T-cell (primary cell): Measurements from ENCODE around the gene HLCS. TPM values are rescaled to one million over a fixed set of nuclear protein-coding genes. Genes with fewer than 3 reads are reported as not detected.

Source experiments
- ATAC-seq, 4 experiments: fragments of 200-7000 bp in 3 of 4; fragments of 150-1000 bp in 1 of 4; cut with Tn5 transposase; replicated peaks in 1 of 4; 1 replicate in 3 of 4; 2 replicates in 1 of 4; pipeline ENCODE4 v1.10.0; 2021; ENCODE audit warnings: moderate library complexity in 3 of 4, mild to moderate bottlenecking in 2 of 4, moderate number of reproducible peaks in 1 of 4
- CTCF ChIA-PET, 2 donors: fragments of 300-600 bp; sonication (Branson Sonifier 250); formaldehyde crosslinking; loops; one replicate each; lab custom pipeline; 2022; ENCODE audit warnings: antibody characterized with exemption in 2 of 2; lab: Charles Lee
- POLR2A ChIA-PET, 2 donors: fragments of 300-600 bp; sonication (Branson Sonifier 250); formaldehyde crosslinking; loops; one replicate each; lab custom pipeline; 2022; ENCODE audit warnings: antibody characterized with exemption in 2 of 2; lab: Charles Lee
- DNase-seq, 35 experiments: peaks; one replicate each; pipeline versions ENCODE4 v3.0.0 to v3.0.0-alpha.2; 2013 to 2023
- H3K27ac ChIP-seq: one replicate; pipeline ENCODE4 v1.5.1; 2013; ENCODE audit warnings: low read length
- H3K27me3 ChIP-seq, 2 experiments: replicated peaks in 1 of 2; 1 replicate in 1 of 2; 2 replicates in 1 of 2; pipeline versions ENCODE4 v1.6.1 to v1.7.0; 2013; ENCODE audit warnings: low read length in 1 of 2, mixed read lengths in 1 of 2; ENCODE audit not compliant: control insufficient read depth in 2 of 2, insufficient read depth in 2 of 2; ENCODE audit errors: extremely low read depth in 1 of 2
- H3K36me3 ChIP-seq, 2 donors: 1 replicate in 1 of 2; 2 replicates in 1 of 2; pipeline versions ENCODE4 v1.6.1 to v1.7.0; 2013; ENCODE audit warnings: low read length in 1 of 2; ENCODE audit not compliant: control insufficient read depth in 2 of 2, insufficient read depth in 1 of 2; ENCODE audit errors: extremely low read depth in 1 of 2
- H3K4me1 ChIP-seq, 2 experiments: 1 replicate in 1 of 2; 2 replicates in 1 of 2; pipeline versions ENCODE4 v1.6.1 to v1.7.0; 2013; ENCODE audit warnings: low read length in 2 of 2, mixed read lengths in 1 of 2; ENCODE audit not compliant: insufficient read depth in 2 of 2, control insufficient read depth in 1 of 2; ENCODE audit errors: extremely low read depth in 1 of 2
- H3K4me3 ChIP-seq, 2 donors: 1 replicate in 1 of 2; 2 replicates in 1 of 2; pipeline versions ENCODE4 v1.5.1 to v1.7.0; 2013; ENCODE audit warnings: mild to moderate bottlenecking in 2 of 2, low read length in 1 of 2, moderate library complexity in 1 of 2; ENCODE audit not compliant: control insufficient read depth in 1 of 2; ENCODE audit errors: extremely low read depth in 1 of 2
- H3K9me3 ChIP-seq: 2 replicates; pipeline ENCODE4 v1.7.0; 2013
- H3K27ac Mint-ChIP-seq, 2 donors: one replicate each; pipeline ENCODE4 v1.8.0; 2020 to 2021; ENCODE audit warnings: mild to moderate bottlenecking in 2 of 2, mixed read lengths in 2 of 2
- H3K27me3 Mint-ChIP-seq, 2 donors: one replicate each; pipeline ENCODE4 v1.8.0; 2021 to 2022; ENCODE audit warnings: mixed read lengths in 2 of 2
- H3K36me3 Mint-ChIP-seq: one replicate; pipeline ENCODE4 v1.8.0; 2021; ENCODE audit warnings: mixed read lengths
- H3K4me1 Mint-ChIP-seq, 3 donors: one replicate each; pipeline ENCODE4 v1.8.0; 2020 to 2022; ENCODE audit warnings: mixed read lengths in 3 of 3, mild to moderate bottlenecking in 1 of 3
- H3K4me3 Mint-ChIP-seq, 3 donors: one replicate each; pipeline ENCODE4 v1.8.0; 2020 to 2022; ENCODE audit warnings: mild to moderate bottlenecking in 3 of 3, mixed read lengths in 3 of 3, moderate library complexity in 3 of 3
- H3K9me3 Mint-ChIP-seq, 3 donors: one replicate each; pipeline ENCODE4 v1.8.0; 2020 to 2022; ENCODE audit warnings: mixed read lengths in 3 of 3
- WGBS: methylation state at CpG from one replicate; pipeline ENCODE4 v1.1.5; 2013; ENCODE audit warnings: missing lambda C conversion rate; ENCODE audit not compliant: insufficient coverage; 5-methylcytosine and 5-hydroxymethylcytosine counted together
- total RNA-seq, 35 experiments: library from RNA in 6 of 35; stranded (reverse) in 6 of 35; fragments of 120-200 nt in 1 of 35; gene quantifications; one replicate each; pipeline versions ENCODE4 v1.2.1 to v1.2.4 and lab custom pipeline; 2013 to 2026

The HLCS gene
- total RNA-seq, 5 donors from 2014 or later (not counting 1 experiment from before 2014, with no cell fraction given) = 13.0 to 15.6 (median 13.8) TPM

- H3K36me3 ChIP-seq = no peaks in the 10 kb centered on the region
- ChIA-PET POLR2A (interaction anchor here in 1 of 2 donors (0.6 kb wide), 1 partner anchor 291 kb away, joined by 3 read pairs; no protein-coding TSS in a partner anchor), CTCF (no interaction called here)
- Mint-ChIP-seq H3K27me3 (no peaks in the 10 kb centered on the region), H3K36me3 (peaks cover 17% of the 10 kb centered on the region), H3K4me3 (no peak overlapping the region), H3K9me3 (no peaks in the 10 kb centered on the region), H3K27ac (no peak overlapping the region), H3K4me1 (peaks cover 0 to 1% (median 0%) of the 10 kb centered on the region in 3 donors)
- no peaks in the 10 kb centered on the region for H3K27me3 ChIP-seq
- no peaks in the 10 kb centered on the region for H3K9me3 ChIP-seq
- 48% methylated on average over 5 of the region's 5 CpGs for WGBS
- DNase-seq = peak in 7 of 35 experiments; percentile 2 to 39 (median 4)
- H3K4me1 ChIP-seq = no peaks in the 10 kb centered on the region
- H3K27ac ChIP-seq = no peak overlapping the region
- no peak for ATAC-seq
- no peak overlapping the region for H3K4me3 ChIP-seq
Observed at GRCh38 chr21:36854391-36854790, 112.1 kb downstream of the HLCS start.

DNA sequence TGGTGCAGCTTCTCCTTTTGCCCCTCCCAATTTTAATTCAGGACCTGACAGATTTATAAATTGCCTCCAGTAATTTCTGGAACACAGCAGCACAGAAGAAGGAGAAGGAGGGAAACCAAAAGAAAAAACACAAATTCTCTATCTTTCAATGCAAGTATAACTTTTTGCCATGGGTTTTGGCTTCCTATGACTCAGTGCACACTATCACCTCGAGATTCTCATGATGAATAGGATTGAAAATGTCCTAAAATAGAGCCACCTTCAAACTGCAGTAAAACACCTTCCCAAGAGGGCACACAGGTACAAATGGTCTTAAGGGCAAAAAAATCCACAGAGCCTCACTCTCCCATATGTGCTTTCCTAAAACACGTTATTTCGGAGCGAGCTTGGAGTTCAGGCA, 113.6 kb downstream of the HLCS start:
- CTCF ChIA-PET = no interaction called here
- ATAC-seq = no peak

GRCh38 chr21:36852293-36852692, 114.2 kb downstream of the HLCS start:
- H3K36me3 Mint-ChIP-seq = peaks cover 11% of the 10 kb centered on the region

More for the DNA sequence above, 113.6 kb downstream of the HLCS start:
- Mint-ChIP-seq H3K36me3 (peaks cover 11% of the 10 kb centered on the region), H3K27me3 (no peaks in the 10 kb centered on the region), H3K9me3 (no peaks in the 10 kb centered on the region), H3K4me3 (no peak overlapping the region), H3K27ac (no peak overlapping the region), H3K4me1 (no peaks in the 10 kb centered on the region)
- no peaks in the 10 kb centered on the region for H3K36me3 ChIP-seq
- no CpG with 5 or more reads among the region's 4 CpGs for WGBS
- POLR2A ChIA-PET = no interaction called here
- no peaks in the 10 kb centered on the region for H3K9me3 ChIP-seq
- no peak overlapping the region for H3K27ac ChIP-seq
- no peaks in the 10 kb centered on the region for H3K27me3 ChIP-seq
- H3K4me1 ChIP-seq = no peaks in the 10 kb centered on the region
- no peak overlapping the region for H3K4me3 ChIP-seq
- no peak for DNase-seq

DNA sequence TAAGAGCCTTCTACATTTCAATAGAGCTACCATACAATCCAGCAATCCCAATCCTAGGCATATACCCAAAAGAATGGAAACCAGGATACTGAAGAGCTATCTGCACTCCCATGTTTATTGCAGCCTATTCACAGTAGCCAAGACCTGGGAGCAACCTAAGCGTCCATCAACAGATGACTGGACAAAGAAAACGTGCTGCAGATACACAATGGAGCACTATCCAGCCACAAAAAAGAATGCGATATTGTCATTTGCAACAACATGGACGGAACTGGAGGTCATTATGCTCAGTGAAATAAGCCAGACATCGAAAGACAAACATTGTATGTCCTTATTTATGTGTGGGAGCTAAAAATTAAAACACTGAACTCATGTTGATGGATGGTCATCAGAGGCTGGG, 115.3 kb downstream of the HLCS start:
- no peak overlapping the region for H3K4me3 ChIP-seq
- ATAC-seq = no peak
- H3K9me3 ChIP-seq = no peaks in the 10 kb centered on the region
- no peak overlapping the region for H3K27ac ChIP-seq
- Mint-ChIP-seq H3K36me3 (peaks cover 10% of the 10 kb centered on the region), H3K4me3 (no peak overlapping the region), H3K27me3 (no peaks in the 10 kb centered on the region), H3K9me3 (no peaks in the 10 kb centered on the region), H3K4me1 (no peaks in the 10 kb centered on the region), H3K27ac (no peak overlapping the region)
- POLR2A ChIA-PET = no interaction called here
- no peaks in the 10 kb centered on the region for H3K4me1 ChIP-seq
- 84% methylated on average over 5 of the region's 5 CpGs for WGBS
- CTCF ChIA-PET = no interaction called here
- H3K36me3 ChIP-seq = no peaks in the 10 kb centered on the region
- no peaks in the 10 kb centered on the region for H3K27me3 ChIP-seq
- no peak for DNase-seq

More at GRCh38 chr21:36852293-36852692, 114.2 kb downstream of the HLCS start:
- no peak overlapping the region for H3K27ac Mint-ChIP-seq
- no peaks in the 10 kb centered on the region for H3K9me3 Mint-ChIP-seq
- no peak overlapping the region for H3K27ac ChIP-seq
- CTCF ChIA-PET = no interaction called here
- ATAC-seq = no peak
- DNase-seq = no peak
- H3K36me3 ChIP-seq = no peaks in the 10 kb centered on the region
- no peaks in the 10 kb centered on the region for H3K4me1 Mint-ChIP-seq
- H3K27me3 Mint-ChIP-seq = no peaks in the 10 kb centered on the region
- H3K4me3 Mint-ChIP-seq = no peak overlapping the region
- H3K9me3 ChIP-seq = no peaks in the 10 kb centered on the region
- WGBS = 80% methylated on average over 1 of the region's 1 CpG
- H3K27me3 ChIP-seq = no peaks in the 10 kb centered on the region
- POLR2A ChIA-PET = no interaction called here
- H3K4me3 ChIP-seq = no peak overlapping the region
- no peaks in the 10 kb centered on the region for H3K4me1 ChIP-seq

DNA sequence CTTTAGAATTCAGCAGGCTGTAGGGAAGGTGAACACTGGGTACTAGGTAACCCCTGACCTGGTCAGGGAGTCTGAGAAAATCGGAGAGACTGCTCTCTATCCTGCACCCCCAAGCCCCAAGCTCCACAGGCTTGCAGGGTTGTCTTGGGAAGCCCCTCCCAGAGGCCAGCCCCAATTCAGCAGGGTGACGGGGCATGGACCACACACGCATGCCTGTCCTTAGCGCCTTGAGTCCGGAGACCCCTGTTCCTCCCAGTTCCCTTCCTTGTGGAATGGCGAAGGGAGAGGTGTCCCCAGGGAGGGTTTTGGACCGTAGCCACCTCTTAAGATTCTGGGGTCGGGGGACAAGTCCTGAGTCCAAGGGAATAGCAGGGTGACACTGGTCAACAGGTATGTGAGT, 116.1 kb downstream of the HLCS start:
- H3K4me3 ChIP-seq = no peak overlapping the region
- Mint-ChIP-seq H3K27me3 (no peaks in the 10 kb centered on the region), H3K27ac (no peak overlapping the region), H3K9me3 (no peaks in the 10 kb centered on the region), H3K4me3 (no peak overlapping the region), H3K36me3 (peaks cover 9% of the 10 kb centered on the region), H3K4me1 (no peaks in the 10 kb centered on the region)
- WGBS = 100% methylated on average over 3 of the region's 8 CpGs
- no peaks in the 10 kb centered on the region for H3K27me3 ChIP-seq
- DNase-seq (no peak), ATAC-seq (no peak)
- no peaks in the 10 kb centered on the region for H3K36me3 ChIP-seq
- H3K9me3 ChIP-seq = no peaks in the 10 kb centered on the region
- ChIA-PET CTCF (interaction anchor here in 1 of 2 donors (1.5 kb wide), 1 partner anchor 11 kb away, joined by 3 read pairs; no protein-coding TSS in a partner anchor), POLR2A (no interaction called here)
- H3K4me1 ChIP-seq = no peaks in the 10 kb centered on the region
- H3K27ac ChIP-seq = no peak overlapping the region

DNA sequence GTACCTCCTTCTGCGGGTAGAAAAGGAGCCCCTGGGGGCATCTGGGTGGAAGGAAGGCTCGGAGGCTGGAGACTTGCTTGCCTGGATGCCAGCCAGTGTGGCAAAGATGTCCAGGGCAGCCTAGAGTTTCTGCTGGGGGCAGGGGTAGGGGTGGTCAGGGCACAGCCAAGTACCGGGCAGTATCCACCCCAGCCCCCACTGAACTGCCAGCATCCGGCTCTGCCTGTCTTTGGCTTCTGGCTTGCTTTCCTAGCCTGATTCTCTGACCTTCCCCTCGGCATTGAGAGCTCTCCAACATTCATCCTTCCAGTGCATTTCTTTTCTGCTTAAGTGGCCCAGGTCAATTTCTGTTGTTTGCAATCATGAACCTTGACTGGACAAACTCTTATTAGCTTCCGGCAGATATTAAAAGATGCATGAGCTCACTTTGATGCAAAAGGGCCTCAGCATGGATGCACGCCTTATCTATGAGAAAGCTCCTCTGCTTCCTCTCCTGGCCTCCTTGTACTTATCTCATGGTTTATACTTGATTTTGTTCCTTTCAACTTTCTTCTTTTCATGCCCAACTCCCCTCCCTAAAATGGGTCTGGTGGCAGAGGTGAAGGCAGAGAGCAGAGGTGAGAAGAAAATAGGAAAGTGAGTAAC, 116.9 kb downstream of the HLCS start:
- no peak for DNase-seq
- H3K27me3 Mint-ChIP-seq = no peaks in the 10 kb centered on the region
- CTCF ChIA-PET = interaction anchor here in 1 of 2 donors (1.5 kb wide), 1 partner anchor 10 kb away, joined by 3 read pairs; no protein-coding TSS in a partner anchor
- POLR2A ChIA-PET = no interaction called here
- no peak overlapping the region for H3K4me3 Mint-ChIP-seq
- H3K27ac ChIP-seq = no peak overlapping the region
- no peak overlapping the region for H3K27ac Mint-ChIP-seq
- no peaks in the 10 kb centered on the region for H3K27me3 ChIP-seq
- no peak for ATAC-seq
- H3K36me3 ChIP-seq = no peaks in the 10 kb centered on the region
- H3K4me1 ChIP-seq = no peaks in the 10 kb centered on the region
- no peaks in the 10 kb centered on the region for H3K4me1 Mint-ChIP-seq
- H3K9me3 ChIP-seq = no peaks in the 10 kb centered on the region
- WGBS = 91% methylated on average over 5 of the region's 7 CpGs
- H3K9me3 Mint-ChIP-seq = no peaks in the 10 kb centered on the region
- peaks cover 9% of the 10 kb centered on the region for H3K36me3 Mint-ChIP-seq
- H3K4me3 ChIP-seq = no peak overlapping the region
